Stromal cell of bone marrow (primary cell): ENCODE results near the gene ZBTB7A.

Source experiments
- DNase-seq: peaks from one replicate; pipeline ENCODE4 v3.0.0-alpha.2; 2012; ENCODE audit warnings: low read depth

ZBTB7A gene

GRCh38 chr19:4094291-4094690, 27.6 kb upstream of the ZBTB7A start:
- DNase-seq, result no peak

GRCh38 chr19:4093643-4094175, 27.0 kb upstream of the ZBTB7A start:
- no peak for DNase-seq

GRCh38 chr19:4090356-4091220, 23.9 kb upstream of the ZBTB7A start:
- no peak for DNase-seq

- DNase-seq, result no peak
Observed at GRCh38 chr19:4089946-4090345, 23.2 kb upstream of the ZBTB7A start.

- no peak for DNase-seq
Observed at GRCh38 chr19:4089400-4089908, 22.8 kb upstream of the ZBTB7A start.

GRCh38 chr19:4088975-4089374, 22.3 kb upstream of the ZBTB7A start:
- DNase-seq, result no peak

GRCh38 chr19:4087787-4088679, 21.3 kb upstream of the ZBTB7A start:
- DNase-seq, result no peak

- DNase-seq, result no peak
Observed at GRCh38 chr19:4086411-4086867, 19.7 kb upstream of the ZBTB7A start.

- no peak for DNase-seq
Observed at GRCh38 chr19:4084547-4084877, 17.8 kb upstream of the ZBTB7A start.

GRCh38 chr19:4083677-4084546, 17.2 kb upstream of the ZBTB7A start:
- no peak for DNase-seq

GRCh38 chr19:4082172-4082571, 15.5 kb upstream of the ZBTB7A start:
- DNase-seq, result no peak

- DNase-seq, result no peak
Observed at GRCh38 chr19:4081441-4082129, 14.9 kb upstream of the ZBTB7A start.

GRCh38 chr19:4080473-4080872, 13.8 kb upstream of the ZBTB7A start:
- no peak for DNase-seq

- DNase-seq, result no peak
Observed at GRCh38 chr19:4077800-4078684, 11.3 kb upstream of the ZBTB7A start.

GRCh38 chr19:4077007-4077374, 10.3 kb upstream of the ZBTB7A start:
- DNase-seq, result no peak

GRCh38 chr19:4075373-4075772, 8.7 kb upstream of the ZBTB7A start:
- no peak for DNase-seq

- DNase-seq, result no peak
Observed at GRCh38 chr19:4071610-4072009, 4.9 kb upstream of the ZBTB7A start.

GRCh38 chr19:4069331-4069959, 2.7 kb upstream of the ZBTB7A start:
- DNase-seq, result no peak
